ENCODE data around the gene GRIK4.

GRIK4 gene

GRCh38 chr11:120766318-120766717 lies 254.8 kb downstream of the GRIK4 start:
- no peak for TF ChIP-seq CTCF (conservative IDR thresholded peaks at IDR 0.05; ENCODE audit: low read depth, low read length)
- DNase-seq (ENCODE audit: low read depth) = no peak
- H3K4me3 ChIP-seq (ENCODE audit: low read depth, low read length) = no peak overlapping the region

GRCh38 chr11:120768949-120769348 lies 257.4 kb downstream of the GRIK4 start:
- H3K4me3 ChIP-seq (ENCODE audit: low read depth, low read length) = no peak overlapping the region
- TF ChIP-seq CTCF (conservative IDR thresholded peaks at IDR 0.05; ENCODE audit: low read depth, low read length) = no peak
- DNase-seq (ENCODE audit: low read depth) = no peak

GRCh38 chr11:120769906-120770305 lies 258.4 kb downstream of the GRIK4 start:
- TF ChIP-seq CTCF (conservative IDR thresholded peaks at IDR 0.05; ENCODE audit: low read depth, low read length) = no peak
- H3K4me3 ChIP-seq (ENCODE audit: low read depth, low read length) = no peak overlapping the region
- no peak for DNase-seq (ENCODE audit: low read depth)

GRCh38 chr11:120771551-120772060 lies 260.1 kb downstream of the GRIK4 start:
- no peak overlapping the region for H3K4me3 ChIP-seq (ENCODE audit: low read depth, low read length)
- DNase-seq (ENCODE audit: low read depth) = no peak
- TF ChIP-seq CTCF (conservative IDR thresholded peaks at IDR 0.05; ENCODE audit: low read depth, low read length) = no peak

- DNase-seq (ENCODE audit: low read depth) = peak; percentile 27
- H3K4me3 ChIP-seq (ENCODE audit: low read depth, low read length) = no peak overlapping the region
- no peak for TF ChIP-seq CTCF (conservative IDR thresholded peaks at IDR 0.05; ENCODE audit: low read depth, low read length)
Observed at GRCh38 chr11:120773501-120774031, 262.0 kb downstream of the GRIK4 start.

GRCh38 chr11:120774591-120775386 lies 263.2 kb downstream of the GRIK4 start:
- no peak for DNase-seq (ENCODE audit: low read depth)
- TF ChIP-seq CTCF (conservative IDR thresholded peaks at IDR 0.05; ENCODE audit: low read depth, low read length) = no peak
- no peak overlapping the region for H3K4me3 ChIP-seq (ENCODE audit: low read depth, low read length)

Data from choroid plexus epithelial cell (primary cell).